Stimulated activated CD4-positive, alpha-beta T cell treated with anti-CD3 and anti-CD28 coated beads, Interleukin-15, amount 100 ng/mL, for 1 hour (primary cell): ENCODE data around the gene RHBDL3.

Experiments
- DNase-seq, 2 donors: peaks; one replicate each; pipeline ENCODE4 v3.0.0-alpha.2; 2020; ENCODE audit warnings: low read depth in 1 of 2, low spot score in 1 of 2

Gene RHBDL3

GRCh38 chr17:32356378-32356743 is 90.7 kb downstream of the RHBDL3 start:
- DNase-seq, result no peak

GRCh38 chr17:32356750-32357149 is 91.1 kb downstream of the RHBDL3 start:
- DNase-seq, result no peak

GRCh38 chr17:32357615-32358014 is 92.0 kb downstream of the RHBDL3 start:
- no peak for DNase-seq

- no peak for DNase-seq
These were observed 95.6 kb downstream of the RHBDL3 start for GRCh38 chr17:32361270-32361669.

- no peak for DNase-seq
These were observed 104.8 kb downstream of the RHBDL3 start for GRCh38 chr17:32370426-32370825.
